Measurements from ENCODE around the gene MYL3.

DNA sequence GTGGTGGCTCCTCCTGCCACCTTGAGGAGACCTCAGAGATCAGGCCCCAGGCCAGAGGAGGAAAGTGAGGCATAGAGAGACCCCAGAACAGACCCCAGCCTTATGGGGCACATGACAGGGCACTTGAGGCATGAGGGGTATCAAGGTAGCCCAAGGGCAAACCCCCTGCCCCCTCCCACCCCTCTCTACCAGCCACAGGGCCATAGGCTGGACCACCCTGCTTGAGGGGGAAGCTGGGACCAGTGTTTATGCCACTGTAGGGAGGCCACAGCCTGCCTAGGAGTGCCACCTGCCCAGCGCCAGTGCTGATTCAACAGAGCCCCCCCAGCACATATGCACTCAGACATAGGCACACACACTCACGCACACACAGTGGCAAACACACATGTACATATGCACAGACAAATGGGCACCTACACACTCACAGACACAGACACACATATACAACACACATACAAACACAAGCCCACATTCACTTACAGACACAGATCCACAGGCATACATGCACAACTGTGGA lies 10.3 kb downstream of the MYL3 start:
- TF ChIP-seq POLR2A (IDR thresholded peaks at IDR 0.05; ENCODE audit: low read length), result no peak
- TF ChIP-seq GATA1 (IDR thresholded peaks at IDR 0.05; ENCODE audit: low read depth, low read length), result no peak

All from erythroblast (primary cell).